SK-N-SH (cell line): ENCODE results near the gene RAPGEF1. TPM values are rescaled to one million over a fixed set of nuclear protein-coding genes. Genes with fewer than 3 reads are reported as not detected.
"Not testable (repeated sequence)": the region's sequence is repeated elsewhere in the genome, so short reads cannot be mapped to it uniquely, and the experiment has no call there.

Experiments
- CTCF ChIA-PET: fragments of 300-600, 350-600 bp; formaldehyde crosslinking; extraction: SDS; loops from one replicate; lab custom pipeline; 2021; lab: Yijun Ruan, JAX
- POLR2A ChIA-PET: fragments of 350-600 bp; sonication (Branson Sonifier 250); formaldehyde crosslinking; extraction: SDS; loops from one replicate; lab custom pipeline; 2020; ENCODE audit warnings: antibody characterized with exemption, inconsistent platforms; lab: Yijun Ruan, JAX
- DNase-seq: peaks from one replicate; pipeline ENCODE4 v3.0.0; 2012
- H2AFZ ChIP-seq: fragments of 200-600 bp; sonication (generic); 2 replicates; pipeline ENCODE4 v1.8.1; 2016; ENCODE audit warnings: antibody characterized with exemption, mild to moderate bottlenecking, low read depth
- H3F3A ChIP-seq: fragments of 200-600 bp; sonication (generic); replicated peaks from 2 replicates; pipeline ENCODE3; 2016; ENCODE audit warnings: antibody characterized with exemption, mild to moderate bottlenecking; ENCODE audit not compliant: insufficient read depth
- H3K27ac ChIP-seq, 2 experiments: fragments of 200-500 bp in 1 of 2; fragments of 200-600 bp in 1 of 2; sonication (Bioruptor generic) in 1 of 2; sonication (generic), shearing (Covaris generic) in 1 of 2; 2 replicates each; pipeline versions ENCODE4 v1.5.1 to v1.6.1; 2014 to 2016; ENCODE audit warnings: low read depth in 2 of 2, inconsistent platforms in 1 of 2, low read length in 1 of 2, mild to moderate bottlenecking in 1 of 2, mixed read lengths in 1 of 2
- H3K27me3 ChIP-seq: fragments of 200-600 bp; sonication (generic), shearing (Covaris generic); 2 replicates; pipeline ENCODE4 v1.6.1; 2016; ENCODE audit warnings: mixed run types; ENCODE audit not compliant: insufficient read depth
- H3K36me3 ChIP-seq, 2 experiments: fragments of 200-500 bp in 1 of 2; fragments of 200-600 bp in 1 of 2; sonication (Bioruptor generic) in 1 of 2; sonication (generic) in 1 of 2; replicated peaks in 1 of 2; 2 replicates each; pipeline versions ENCODE3 to v1.5.1; 2014 to 2016; ENCODE audit warnings: low read length in 1 of 2, mild to moderate bottlenecking in 1 of 2; ENCODE audit not compliant: insufficient read depth in 2 of 2, control insufficient read depth in 1 of 2
- H3K4me1 ChIP-seq, 2 experiments: fragments of 200-500 bp in 1 of 2; fragments of 200-600 bp in 1 of 2; sonication (Bioruptor generic) in 1 of 2; sonication (generic), shearing (Covaris generic) in 1 of 2; 2 replicates each; pipeline versions ENCODE4 v1.5.1 to v1.6.1; 2014 to 2016; ENCODE audit warnings: low read depth in 1 of 2, low read length in 1 of 2, mixed run types in 1 of 2; ENCODE audit not compliant: insufficient read depth in 2 of 2, control insufficient read depth in 1 of 2
- H3K4me2 ChIP-seq: fragments of 200-600 bp; sonication (generic), shearing (Covaris generic); 2 replicates; pipeline ENCODE4 v1.6.1; 2017; ENCODE audit warnings: mixed run types
- H3K4me3 ChIP-seq, 2 experiments: fragments of 200-500 bp in 1 of 2; fragments of 200-600 bp in 1 of 2; sonication (Bioruptor generic) in 1 of 2; sonication (generic), shearing (Covaris generic) in 1 of 2; 2 replicates each; pipeline versions ENCODE4 v1.5.1 to v1.8.1; 2014 to 2016; ENCODE audit warnings: low read depth in 2 of 2, inconsistent platforms in 1 of 2, low read length in 1 of 2, mild to moderate bottlenecking in 1 of 2, mixed read lengths in 1 of 2, moderate library complexity in 1 of 2
- H3K79me2 ChIP-seq: fragments of 200-600 bp; sonication (generic); 2 replicates; pipeline ENCODE4 v1.8.1; 2017; ENCODE audit warnings: mild to moderate bottlenecking; ENCODE audit not compliant: insufficient read depth
- H3K9ac ChIP-seq: fragments of 200-600 bp; sonication (generic); 2 replicates; pipeline ENCODE4 v1.6.1; 2017; ENCODE audit warnings: mixed run types
- H3K9me2 ChIP-seq: fragments of 200-600 bp; sonication (generic); 2 replicates; pipeline ENCODE4 v1.6.1; 2017; ENCODE audit warnings: mixed run types
- H3K9me3 ChIP-seq: fragments of 200-600 bp; sonication (generic); 2 replicates; pipeline ENCODE4 v1.6.1; 2017; ENCODE audit warnings: mixed run types, mild to moderate bottlenecking, moderate library complexity
- H4K20me1 ChIP-seq: fragments of 200-600 bp; sonication (generic); 2 replicates; pipeline ENCODE4 v1.6.1; 2017; ENCODE audit warnings: mild to moderate bottlenecking, mixed run types; ENCODE audit not compliant: insufficient read depth
- CHD2 ChIP-seq: fragments of 150-350 bp; IDR thresholded peaks from 2 replicates; pipeline ENCODE4 v1.6.1; 2018; ENCODE audit warnings: low read length; ENCODE audit not compliant: partially characterized antibody
- FOSL2 ChIP-seq: IDR thresholded peaks from 2 replicates; pipeline ENCODE4 v1.4.0; 2012; ENCODE audit warnings: low read depth, mild to moderate bottlenecking, moderate library complexity, borderline replicate concordance
- FOXJ3 ChIP-seq: sonication (generic); formaldehyde crosslinking; IDR thresholded peaks from 2 replicates; pipeline ENCODE4 v1.5.1; 2020; ENCODE audit warnings: mild to moderate bottlenecking, missing genetic modification reagents
- MXI1 ChIP-seq: IDR thresholded peaks from 2 replicates; pipeline ENCODE4 v1.6.1; 2012; ENCODE audit warnings: mild to moderate bottlenecking, low read depth, low read length, improper control_type of control experiment
- NFIC ChIP-seq: IDR thresholded peaks from 2 replicates; pipeline ENCODE4 v1.4.0; 2012; ENCODE audit warnings: borderline replicate concordance
- RAD21 ChIP-seq: IDR thresholded peaks from 2 replicates; pipeline ENCODE4 v1.6.1; 2012; ENCODE audit warnings: mild to moderate bottlenecking, low read length
- TEAD4 ChIP-seq: IDR thresholded peaks from 2 replicates; pipeline ENCODE4 v1.4.0; 2012; ENCODE audit warnings: mild to moderate bottlenecking, borderline replicate concordance; ENCODE audit not compliant: insufficient read depth
- WGBS: methylation state at CpG from one replicate; pipeline ENCODE4 v1.1.6; 2017; ENCODE audit warnings: low lambda C conversion rate; 5-methylcytosine and 5-hydroxymethylcytosine counted together
- polyA plus RNA-seq, 3 experiments: library from polyadenylated mRNA; depleted of rRNA; stranded (reverse); fragments of >200 nt; gene quantifications; 2 replicates each; pipeline ENCODE4 v1.2.3, GENCODE V29; 2012

The RAPGEF1 gene
- polyA plus RNA-seq, 1 of the 3 experiments (the other 2 are of a cell fraction), result 26.2 TPM

DNA sequence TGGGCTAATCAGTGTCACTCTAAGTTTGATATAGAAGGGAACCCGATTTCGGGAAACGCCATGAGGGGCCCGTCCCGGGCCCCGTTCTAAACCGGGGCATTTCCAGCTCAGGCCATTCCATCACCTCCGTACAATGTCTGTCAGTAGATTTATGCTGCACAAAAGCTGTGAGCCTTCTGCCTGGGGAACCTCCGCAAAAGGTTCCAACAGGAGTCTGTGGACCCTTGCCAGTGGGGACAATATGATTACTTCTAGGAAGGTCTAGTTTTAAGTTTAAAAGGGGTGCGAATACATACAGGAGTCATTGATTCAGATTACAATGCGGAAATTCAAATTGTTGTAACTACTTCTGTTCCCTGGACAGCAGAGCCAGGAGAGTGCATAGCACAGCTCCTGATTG, 57.6 kb downstream of the RAPGEF1 start:
- no peak overlapping the region for H3K27ac ChIP-seq
- no peaks in the 10 kb centered on the region for H3K9me2 ChIP-seq
- H3K4me3 ChIP-seq, result no peak overlapping the region
- no peaks in the 10 kb centered on the region for H3K36me3 ChIP-seq
- no peaks in the 10 kb centered on the region for H3K9me3 ChIP-seq
- WGBS, result 94% methylated on average over 9 of the region's 11 CpGs
- H3F3A ChIP-seq, result peaks cover 20% of the 10 kb centered on the region
- no peak overlapping the region for H2AFZ ChIP-seq
- POLR2A ChIA-PET, result no interaction called here
- no peak overlapping the region for H3K9ac ChIP-seq
- peaks cover 17 to 26% of the 10 kb centered on the region in 2 experiments for H3K4me1 ChIP-seq
- no peaks in the 10 kb centered on the region for H3K27me3 ChIP-seq
- peaks cover 19% of the 10 kb centered on the region; the same call in 1 of the 2 replicates for H3K79me2 ChIP-seq
- DNase-seq, result no peak
- CTCF ChIA-PET, result interaction anchor here (0.6 to 1.0 kb wide), 2 partner anchors 46 to 58 kb away, joined by 3 read pairs; no protein-coding TSS in a partner anchor
- no peak overlapping the region for H3K4me2 ChIP-seq
- peaks cover 30% of the 10 kb centered on the region for H4K20me1 ChIP-seq
- TF ChIP-seq NFIC (no peak), MXI1 (no peak), FOXJ3 (no peak), RAD21 (no peak), CHD2 (no peak), FOSL2 (no peak), TEAD4 (no peak)

DNA sequence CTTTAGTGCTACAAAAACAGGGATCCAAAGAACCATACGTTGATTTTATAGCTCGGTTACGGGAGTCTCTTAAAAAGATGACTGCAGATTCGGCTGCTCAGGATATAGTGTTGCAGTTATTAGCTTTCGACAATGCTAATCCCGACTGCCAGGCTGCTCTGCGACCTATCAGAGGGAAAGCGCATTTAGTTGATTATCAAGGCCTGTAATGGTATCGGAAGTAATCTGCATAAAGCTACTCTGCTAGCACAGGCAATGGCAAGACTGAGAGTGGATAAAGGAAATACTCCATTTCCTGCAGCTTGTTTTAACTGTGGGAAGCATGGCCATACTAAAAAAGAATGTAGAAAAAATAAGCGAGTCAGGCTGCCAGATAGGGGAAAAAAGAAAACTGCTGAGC, 58.0 kb downstream of the RAPGEF1 start:
- H3K9ac ChIP-seq, H3K9me3 ChIP-seq, H3K9me2 ChIP-seq, H3K27me3 ChIP-seq, H3K4me2 ChIP-seq, DNase-seq, POLR2A ChIA-PET, H3K27ac ChIP-seq, H3K4me3 ChIP-seq, H3K36me3 ChIP-seq, H2AFZ ChIP-seq: not testable (repeated sequence)
- Histone ChIP-seq H3F3A (peaks cover 24% of the 10 kb centered on the region), H4K20me1 (peaks cover 34% of the 10 kb centered on the region), H3K4me1 (peaks cover 22 to 30% of the 10 kb centered on the region in 2 experiments), H3K79me2 (peaks cover 15% of the 10 kb centered on the region; the same call in 1 of the 2 replicates)
- CTCF ChIA-PET, result interaction anchor here (0.6 to 1.0 kb wide), 2 partner anchors 46 to 59 kb away, joined by 3 read pairs; no protein-coding TSS in a partner anchor
- 97% methylated on average over 10 of the region's 10 CpGs for WGBS

DNA sequence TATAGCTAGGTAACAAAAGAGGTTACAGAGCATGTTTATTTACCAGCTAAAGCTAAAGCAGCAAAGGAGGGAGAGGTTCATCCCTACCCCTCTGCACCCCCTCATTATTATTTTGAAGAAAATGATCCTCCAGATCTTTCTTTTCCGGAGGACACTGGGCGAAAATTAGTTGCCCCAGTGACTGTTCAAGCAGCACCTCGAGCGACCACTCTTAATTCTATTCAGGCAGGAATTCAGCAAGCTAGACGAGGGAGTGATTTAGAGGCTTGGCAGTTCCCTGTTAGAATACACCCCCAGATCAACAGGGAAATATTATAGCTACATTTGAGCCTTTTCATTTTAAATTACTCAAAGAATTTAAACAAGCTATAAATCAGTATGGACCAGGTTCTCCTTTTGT, 58.8 kb downstream of the RAPGEF1 start:
- POLR2A ChIA-PET, H3K9ac ChIP-seq, H3K4me3 ChIP-seq, H2AFZ ChIP-seq, H3K27me3 ChIP-seq, DNase-seq, H3K36me3 ChIP-seq, H3K27ac ChIP-seq, H3K9me2 ChIP-seq, H3K4me2 ChIP-seq, H3K9me3 ChIP-seq: not testable (repeated sequence)
- Histone ChIP-seq H3F3A (peaks cover 25% of the 10 kb centered on the region), H3K79me2 (peaks cover 20% of the 10 kb centered on the region), H4K20me1 (peaks cover 30% of the 10 kb centered on the region), H3K4me1 (peaks cover 29 to 37% of the 10 kb centered on the region in 2 experiments)
- 94% methylated on average over 5 of the region's 5 CpGs for WGBS
- CTCF ChIA-PET, result interaction anchor here (0.9 kb wide), 1 partner anchor 17 kb away, joined by 3 read pairs; no protein-coding TSS in a partner anchor
